Mononuclear cell (primary cell): Measurements from ENCODE around the gene LYPD6B. TPM values are rescaled to one million over a fixed set of nuclear protein-coding genes. Genes with fewer than 3 reads are reported as not detected.

Experiments
- H3K27me3 ChIP-seq: 2 replicates; pipeline ENCODE4 v1.6.0; 2011; ENCODE audit warnings: low read length, control low read depth; ENCODE audit not compliant: insufficient read depth
- H3K4me1 ChIP-seq: 2 replicates; pipeline ENCODE4 v1.5.1; 2011; ENCODE audit warnings: mild to moderate bottlenecking, low read length, control low read depth; ENCODE audit not compliant: insufficient read depth
- H3K4me3 ChIP-seq: 2 replicates; pipeline ENCODE4 v1.5.1; 2011; ENCODE audit warnings: mild to moderate bottlenecking, low read length, moderate library complexity
- H3K9me3 ChIP-seq: 2 replicates; pipeline ENCODE4 v1.5.1; 2011; ENCODE audit warnings: low read depth, mild to moderate bottlenecking, control low read depth, low read length
- total RNA-seq: library from RNA; depleted of rRNA; stranded (reverse); fragments of >200 nt; gene quantifications from one replicate; pipeline ENCODE4 v1.2.3, GENCODE V29; 2012

The LYPD6B gene
- total RNA-seq, 1 donor, result not detected

- Histone ChIP-seq H3K4me3 (no peak overlapping the region), H3K9me3 (no peaks in the 10 kb centered on the region), H3K27me3 (peaks cover 10% of the 10 kb centered on the region), H3K4me1 (peaks cover 29% of the 10 kb centered on the region)
These were observed 121.7 kb downstream of the LYPD6B start for GRCh38 chr2:149160195-149160594.

- H3K4me3 ChIP-seq, result no peak overlapping the region
- H3K27me3 ChIP-seq, result peaks cover 10% of the 10 kb centered on the region
- no peaks in the 10 kb centered on the region for H3K9me3 ChIP-seq
- H3K4me1 ChIP-seq, result peaks cover 23% of the 10 kb centered on the region
These were observed 122.3 kb downstream of the LYPD6B start for GRCh38 chr2:149160701-149161217.

- H3K4me3 ChIP-seq, result no peak overlapping the region
- no peaks in the 10 kb centered on the region for H3K9me3 ChIP-seq
- peaks cover 22% of the 10 kb centered on the region for H3K4me1 ChIP-seq
- H3K27me3 ChIP-seq, result peaks cover 14% of the 10 kb centered on the region
These were observed 123.2 kb downstream of the LYPD6B start for GRCh38 chr2:149161481-149162225.

GRCh38 chr2:149164296-149164695, 125.8 kb downstream of the LYPD6B start:
- Histone ChIP-seq H3K4me3 (no peak overlapping the region), H3K4me1 (peaks cover 39% of the 10 kb centered on the region), H3K9me3 (no peaks in the 10 kb centered on the region), H3K27me3 (peaks cover 9% of the 10 kb centered on the region)

- H3K27me3 ChIP-seq, result peaks cover 9% of the 10 kb centered on the region
- no peaks in the 10 kb centered on the region for H3K9me3 ChIP-seq
- no peak overlapping the region for H3K4me3 ChIP-seq
These were observed 126.3 kb downstream of the LYPD6B start for GRCh38 chr2:149164827-149165226.

GRCh38 chr2:149167001-149167780, 128.7 kb downstream of the LYPD6B start:
- no peak overlapping the region for H3K4me3 ChIP-seq
- peaks cover 9% of the 10 kb centered on the region for H3K27me3 ChIP-seq
- peaks cover 19% of the 10 kb centered on the region for H3K4me1 ChIP-seq
- no peaks in the 10 kb centered on the region for H3K9me3 ChIP-seq

More at GRCh38 chr2:149164827-149165226, 126.3 kb downstream of the LYPD6B start:
- peaks cover 39% of the 10 kb centered on the region for H3K4me1 ChIP-seq

GRCh38 chr2:149167941-149168340, 129.4 kb downstream of the LYPD6B start:
- Histone ChIP-seq H3K4me3 (no peak overlapping the region), H3K9me3 (no peaks in the 10 kb centered on the region), H3K4me1 (peaks cover 17% of the 10 kb centered on the region), H3K27me3 (peaks cover 9% of the 10 kb centered on the region)

- peaks cover 17% of the 10 kb centered on the region for H3K4me1 ChIP-seq
- peaks cover 3% of the 10 kb centered on the region for H3K27me3 ChIP-seq
- H3K4me3 ChIP-seq, result no peak overlapping the region
- no peaks in the 10 kb centered on the region for H3K9me3 ChIP-seq
These were observed 131.2 kb downstream of the LYPD6B start for GRCh38 chr2:149169656-149170055.

- Histone ChIP-seq H3K4me3 (no peak overlapping the region), H3K9me3 (no peaks in the 10 kb centered on the region), H3K4me1 (peaks cover 17% of the 10 kb centered on the region), H3K27me3 (peaks cover 3% of the 10 kb centered on the region)
These were observed 131.7 kb downstream of the LYPD6B start for GRCh38 chr2:149170156-149170555.

GRCh38 chr2:149170911-149171310, 132.4 kb downstream of the LYPD6B start:
- H3K4me3 ChIP-seq, result no peak overlapping the region
- H3K4me1 ChIP-seq, result peaks cover 17% of the 10 kb centered on the region
- no peaks in the 10 kb centered on the region for H3K9me3 ChIP-seq

GRCh38 chr2:149173220-149173619, 134.7 kb downstream of the LYPD6B start:
- Histone ChIP-seq H3K4me1 (peaks cover 2% of the 10 kb centered on the region), H3K9me3 (no peaks in the 10 kb centered on the region), H3K4me3 (no peak overlapping the region), H3K27me3 (no peaks in the 10 kb centered on the region)

More at GRCh38 chr2:149170911-149171310, 132.4 kb downstream of the LYPD6B start:
- H3K27me3 ChIP-seq, result peaks cover 3% of the 10 kb centered on the region

GRCh38 chr2:149175956-149176355, 137.5 kb downstream of the LYPD6B start:
- no peak overlapping the region for H3K4me3 ChIP-seq
- no peaks in the 10 kb centered on the region for H3K27me3 ChIP-seq
- H3K4me1 ChIP-seq, result no peaks in the 10 kb centered on the region
- H3K9me3 ChIP-seq, result no peaks in the 10 kb centered on the region

GRCh38 chr2:149178612-149179011, 140.1 kb downstream of the LYPD6B start:
- Histone ChIP-seq H3K4me3 (no peak overlapping the region), H3K27me3 (no peaks in the 10 kb centered on the region), H3K4me1 (no peaks in the 10 kb centered on the region), H3K9me3 (no peaks in the 10 kb centered on the region)

GRCh38 chr2:149180226-149180875, 141.9 kb downstream of the LYPD6B start:
- no peaks in the 10 kb centered on the region for H3K27me3 ChIP-seq
- H3K4me1 ChIP-seq, result no peaks in the 10 kb centered on the region
- H3K9me3 ChIP-seq, result no peaks in the 10 kb centered on the region
- no peak overlapping the region for H3K4me3 ChIP-seq

- Histone ChIP-seq H3K9me3 (no peaks in the 10 kb centered on the region), H3K27me3 (no peaks in the 10 kb centered on the region), H3K4me3 (no peak overlapping the region), H3K4me1 (no peaks in the 10 kb centered on the region)
These were observed 144.7 kb downstream of the LYPD6B start for GRCh38 chr2:149183187-149183586.
